Measurements from ENCODE around the gene FADS1.

The FADS1 gene

GRCh38 chr11:61795876-61796526 lies 20.8 kb downstream of the FADS1 start:
- no peak for DNase-seq (ENCODE audit: low read depth)
- TF ChIP-seq CTCF (IDR thresholded peaks at IDR 0.05; ENCODE audit: low read depth, low read length, missing control alignments), result no peak
- in situ Hi-C loops (cut with HindIII; ENCODE audit: low sequenced_read_pairs), result no loop called here
- no peak overlapping the region for H3K4me3 ChIP-seq (ENCODE audit: low read depth, low read length)

GRCh38 chr11:61795459-61795858 lies 21.3 kb downstream of the FADS1 start:
- in situ Hi-C loops (cut with HindIII; ENCODE audit: low sequenced_read_pairs), result no loop called here
- no peak for DNase-seq (ENCODE audit: low read depth)
- TF ChIP-seq CTCF (IDR thresholded peaks at IDR 0.05; ENCODE audit: low read depth, low read length, missing control alignments), result no peak
- H3K4me3 ChIP-seq (ENCODE audit: low read depth, low read length), result no peak overlapping the region

GRCh38 chr11:61794579-61794978 lies 22.2 kb downstream of the FADS1 start:
- no peak overlapping the region for H3K4me3 ChIP-seq (ENCODE audit: low read depth, low read length)
- in situ Hi-C loops (cut with HindIII; ENCODE audit: low sequenced_read_pairs), result no loop called here
- no peak for DNase-seq (ENCODE audit: low read depth)
- no peak for TF ChIP-seq CTCF (IDR thresholded peaks at IDR 0.05; ENCODE audit: low read depth, low read length, missing control alignments)

- in situ Hi-C loops (cut with HindIII; ENCODE audit: low sequenced_read_pairs), result no loop called here
- H3K4me3 ChIP-seq (ENCODE audit: low read depth, low read length), result peak overlapping the region; percentile 76
- DNase-seq (ENCODE audit: low read depth), result no peak
- TF ChIP-seq CTCF (IDR thresholded peaks at IDR 0.05; ENCODE audit: low read depth, low read length, missing control alignments), result no peak
These were observed 23.0 kb downstream of the FADS1 start for GRCh38 chr11:61793829-61794204.

GRCh38 chr11:61793083-61793828 lies 23.5 kb downstream of the FADS1 start:
- peak overlapping the region; percentile 76 for H3K4me3 ChIP-seq (ENCODE audit: low read depth, low read length)
- DNase-seq (ENCODE audit: low read depth), result no peak
- in situ Hi-C loops (cut with HindIII; ENCODE audit: low sequenced_read_pairs), result no loop called here
- no peak for TF ChIP-seq CTCF (IDR thresholded peaks at IDR 0.05; ENCODE audit: low read depth, low read length, missing control alignments)

- no peak for TF ChIP-seq CTCF (IDR thresholded peaks at IDR 0.05; ENCODE audit: low read depth, low read length, missing control alignments)
- in situ Hi-C loops (cut with HindIII; ENCODE audit: low sequenced_read_pairs), result no loop called here
- H3K4me3 ChIP-seq (ENCODE audit: low read depth, low read length), result peak within 1 kb of the TSS; percentile 76
- DNase-seq (ENCODE audit: low read depth), result peak; percentile 78
These were observed 24.3 kb downstream of the FADS1 start, which contains the start of the genes FEN1 and TMEM258 for GRCh38 chr11:61792310-61793082. Gene FEN1 (plus strand): TSS chr11:61792911. CDS start chr11:61795362, 2,451 bp downstream. Gene TMEM258 (minus strand): TSS chr11:61792599. CDS start chr11:61792558, 41 bp downstream.
